HepG2 (cell line): Measurements from ENCODE around the gene BOLA2B. TPM values are rescaled to one million over a fixed set of nuclear protein-coding genes. Genes with fewer than 3 reads are reported as not detected.

Experiments used
- ATAC-seq: fragments of 200-7000 bp; cut with Tn5 transposase; 3 replicates; pipeline ENCODE4 v1.9.1; 2020; ENCODE audit warnings: mild to moderate bottlenecking, moderate library complexity
- BruUV-seq: library from RNA; stranded (reverse); fragments of 400-500 nt; replicated peaks from 2 replicates; lab custom pipeline; 2021; lab: Mats Ljungman, UMichigan
- CTCF ChIA-PET: fragments of 300-600 bp; formaldehyde crosslinking; extraction: SDS; loops from one replicate; lab custom pipeline; 2021; ENCODE audit warnings: low total read pairs, inconsistent platforms, low intra/inter-chr PET ratio; lab: Yijun Ruan, JAX
- POLR2A ChIA-PET: fragments of 350-600 bp; sonication (Branson Sonifier 250); formaldehyde crosslinking; loops from one replicate; lab custom pipeline; 2020; ENCODE audit warnings: antibody characterized with exemption, inconsistent platforms; lab: Yijun Ruan, JAX
- DNase-seq: peaks from one replicate; pipeline ENCODE4 v3.0.0-alpha.2; 2015; ENCODE audit warnings: low spot score
- FAIRE-seq: peaks from 3 replicates; lab custom pipeline; 2011; peaks lifted over from hg19 to GRCh38; lab: Jason Lieb, UNC
- H2AFZ ChIP-seq: one replicate; pipeline ENCODE4 v1.6.1; 2011; ENCODE audit warnings: low read length, inconsistent platforms
- H3K27ac ChIP-seq: fragments of 300-600 bp; 3 replicates; pipeline ENCODE4 v1.8.0; 2011; ENCODE audit warnings: mixed run types, mild to moderate bottlenecking, mixed read lengths, low read length, inconsistent platforms; ENCODE audit not compliant: insufficient read depth; ENCODE audit errors: extremely low read length
- H3K27me3 ChIP-seq, 2 experiments: fragments of 200-600 bp in 1 of 2; 2 replicates in 1 of 2; 3 replicates in 1 of 2; pipeline versions ENCODE4 v1.6.0 to v1.8.0; 2011; ENCODE audit warnings: low read length in 2 of 2, mild to moderate bottlenecking in 2 of 2, moderate library complexity in 2 of 2, inconsistent platforms in 1 of 2; ENCODE audit not compliant: insufficient read depth in 2 of 2, control insufficient read depth in 1 of 2
- H3K36me3 ChIP-seq, 2 experiments: fragments of 200-600 bp in 1 of 2; replicated peaks in 1 of 2; 2 replicates in 1 of 2; 3 replicates in 1 of 2; pipeline versions ENCODE4 v1.5.1 to v1.8.0; 2011; ENCODE audit warnings: low read length in 2 of 2, inconsistent platforms in 1 of 2; ENCODE audit not compliant: insufficient read depth in 2 of 2, control insufficient read depth in 1 of 2
- H3K4me1 ChIP-seq: 2 replicates; pipeline ENCODE4 v1.5.1; 2012; ENCODE audit warnings: low read length, inconsistent platforms; ENCODE audit not compliant: insufficient read depth
- H3K4me2 ChIP-seq: 2 replicates; pipeline ENCODE4 v1.6.0; 2011; ENCODE audit warnings: low read depth, low read length, inconsistent platforms
- H3K4me3 ChIP-seq, 3 experiments: fragments of 200-600 bp in 1 of 3; sonication (generic), shearing (Covaris generic) in 1 of 3; replicated peaks in 1 of 3; 2 replicates each; pipeline ENCODE4 v1.5.1; 2011 to 2016; ENCODE audit warnings: low read length in 3 of 3, inconsistent platforms in 2 of 3, low read depth in 2 of 3, mild to moderate bottlenecking in 2 of 3, control low read depth in 1 of 3, mixed read lengths in 1 of 3; ENCODE audit not compliant: insufficient read depth in 1 of 3
- H3K79me2 ChIP-seq: one replicate; pipeline ENCODE4 v1.6.1; 2011; ENCODE audit warnings: low read length, inconsistent platforms; ENCODE audit not compliant: insufficient read depth
- H3K9ac ChIP-seq: 2 replicates; pipeline ENCODE4 v1.6.0; 2011; ENCODE audit warnings: mild to moderate bottlenecking, low read depth, low read length, inconsistent platforms; ENCODE audit not compliant: insufficient read depth
- H3K9me3 ChIP-seq: 2 replicates; pipeline ENCODE4 v1.5.1; 2012; ENCODE audit warnings: mild to moderate bottlenecking, low read length
- H4K20me1 ChIP-seq: 2 replicates; pipeline ENCODE4 v1.6.0; 2011; ENCODE audit warnings: inconsistent platforms, mild to moderate bottlenecking, low read length, moderate library complexity; ENCODE audit not compliant: insufficient read depth
- SAP130 ChIP-seq: IDR thresholded peaks from 2 replicates; pipeline ENCODE4 v1.6.1; 2016; ENCODE audit warnings: low read depth
- SOX6 ChIP-seq, 2 experiments: fragments of 450-650 bp in 1 of 2; sonication (generic) in 1 of 2; formaldehyde crosslinking in 1 of 2; IDR thresholded peaks; 2 replicates each; pipeline versions ENCODE4 v1.4.0 to v1.6.1; 2017 to 2020; ENCODE audit warnings: antibody characterized with exemption in 1 of 2, mild to moderate bottlenecking in 1 of 2, missing genetic modification reagents in 1 of 2
- YEATS4 ChIP-seq: sonication (generic); formaldehyde crosslinking; IDR thresholded peaks from 2 replicates; pipeline ENCODE4 v1.4.0; 2020; ENCODE audit warnings: missing genetic modification reagents, borderline replicate concordance
- ZBTB3 ChIP-seq: sonication (generic); formaldehyde crosslinking; IDR thresholded peaks from 2 replicates; pipeline ENCODE4 v1.4.0; 2020; ENCODE audit warnings: low read depth, mild to moderate bottlenecking, moderate library complexity, missing genetic modification reagents, borderline replicate concordance
- ZBTB7B ChIP-seq: sonication (generic); formaldehyde crosslinking; IDR thresholded peaks from 2 replicates; pipeline ENCODE4 v1.4.0; 2020; ENCODE audit warnings: missing genetic modification reagents
- ZMYM2 ChIP-seq: sonication (generic); formaldehyde crosslinking; IDR thresholded peaks from 2 replicates; pipeline ENCODE4 v1.8.0; 2022; ENCODE audit warnings: mild to moderate bottlenecking, missing genetic modification reagents
- ZNF430 ChIP-seq: sonication (generic); formaldehyde crosslinking; IDR thresholded peaks from 2 replicates; pipeline ENCODE4 v1.9.0; 2021; ENCODE audit warnings: mild to moderate bottlenecking, missing genetic modification reagents
- ZNF567 ChIP-seq: sonication (generic); formaldehyde crosslinking; IDR thresholded peaks from 2 replicates; pipeline ENCODE4 v1.8.1; 2023; ENCODE audit warnings: mild to moderate bottlenecking, missing genetic modification reagents, borderline replicate concordance
- ZNF644 ChIP-seq: IDR thresholded peaks from 2 replicates; pipeline ENCODE4 v1.6.1; 2016; ENCODE audit warnings: low read depth
- ZNF652 ChIP-seq: IDR thresholded peaks from 2 replicates; pipeline ENCODE4 v1.6.1; 2016; ENCODE audit warnings: low read depth, borderline replicate concordance
- ZNF816 ChIP-seq: sonication (generic); formaldehyde crosslinking; IDR thresholded peaks from 2 replicates; pipeline ENCODE4 v1.8.0; 2022; ENCODE audit warnings: missing genetic modification reagents, mild to moderate bottlenecking, borderline replicate concordance
- WGBS: methylation state at CpG from one replicate; pipeline ENCODE4 v1.1.6; 2017; ENCODE audit warnings: low lambda C conversion rate; 5-methylcytosine and 5-hydroxymethylcytosine counted together
- in situ Hi-C: cut with HindIII; loops from 2 replicates; pipeline ENCODE4 v1.10.0; 2017; ENCODE audit warnings: low pct_unique_long_range_greater_than_20kb; ENCODE audit not compliant: extremely low pct_ligation_motif_present
- intact Hi-C: fragments of 100-400 bp; cut with micrococcal nuclease; formaldehyde crosslinking; loops from one replicate; pipeline ENCODE4 v1.10.0; 2022; ENCODE audit not compliant: unreplicated experiment
- polyA plus RNA-seq, 8 experiments: library from polyadenylated mRNA; depleted of rRNA in 3 of 8; stranded (reverse) in 7 of 8; unstranded in 1 of 8; fragments of >200 nt; fragmentation: Illumina TruSeq in 4 of 8; extraction: Trizol in 4 of 8; gene quantifications; 2 replicates each; pipeline versions ENCODE4 v1.2.1 to v1.2.3, GENCODE V29; 2011 to 2016; ENCODE audit warnings: low read depth in 4 of 8, missing spikeins in 1 of 8, mixed read lengths in 1 of 8; ENCODE audit not compliant: insufficient read depth in 1 of 8
- total RNA-seq, 5 experiments: library from RNA; depleted of rRNA; stranded (reverse); fragments of >200 nt; fragmentation: Illumina TruSeq; extraction: Trizol; gene quantifications; 2 replicates each; pipeline ENCODE4 v1.2.3, GENCODE V29; 2016; ENCODE audit warnings: low read depth in 1 of 5
- TF ChIP-seq, protein P1 (sequence below): sonication (generic); formaldehyde crosslinking; IDR thresholded peaks from 2 replicates; pipeline ENCODE4 v1.4.0; 2020; ENCODE audit warnings: low read depth, mild to moderate bottlenecking, missing genetic modification reagents
- TF ChIP-seq, protein P2 (sequence below): sonication (generic); formaldehyde crosslinking; IDR thresholded peaks from 2 replicates; pipeline ENCODE4 v1.4.0; 2020; ENCODE audit warnings: missing genetic modification reagents, borderline replicate concordance
- TF ChIP-seq, protein P3 (sequence below): sonication (generic); formaldehyde crosslinking; IDR thresholded peaks from 2 replicates; pipeline ENCODE4 v1.4.0; 2020; ENCODE audit warnings: missing genetic modification reagents, borderline replicate concordance

Gene BOLA2B
- total and polyA plus RNA-seq, 2 of the 13 experiments (the other 11 are each of a cell fraction or from before 2014, with no cell fraction given), result 63.8 to 295 TPM

DNA sequence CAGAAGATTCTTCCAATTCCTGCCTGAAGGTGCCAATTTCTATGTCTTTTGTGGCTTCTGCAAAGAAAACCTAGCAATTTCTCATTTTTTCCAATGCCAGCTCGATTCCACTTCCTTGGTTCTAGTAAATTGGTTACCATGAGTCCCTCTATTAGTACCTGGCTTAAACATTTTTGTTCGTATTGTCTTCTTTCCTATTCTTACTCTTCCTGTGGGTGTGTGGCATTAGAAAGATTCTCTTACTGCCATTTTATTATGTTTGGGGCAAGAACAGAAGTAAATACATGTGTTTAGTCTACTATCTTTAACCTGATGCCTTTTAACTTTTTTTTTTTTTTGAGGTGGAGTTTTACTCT lies 50.1 kb downstream of the BOLA2B start:
- ChIA-PET CTCF (no interaction called here), POLR2A (interaction anchor here (0.6 to 1.1 kb wide), 4 partner anchors 13 to 77 kb away, joined by 3 to 4 read pairs (median 3); partner anchors contain the start of gene CORO1A)
- ATAC-seq, result no peak
- Histone ChIP-seq H3K9me3 (no peaks in the 10 kb centered on the region), H4K20me1 (no peaks in the 10 kb centered on the region), H2AFZ (peak overlapping the region; percentile 75), H3K4me2 (peak overlapping the region; percentile 51), H3K4me1 (peaks cover 61% of the 10 kb centered on the region), H3K79me2 (no peaks in the 10 kb centered on the region), H3K27me3 (no peaks in the 10 kb centered on the region), H3K9ac (no peak overlapping the region), H3K36me3 (no peaks in the 10 kb centered on the region), H3K27ac (no peak overlapping the region), H3K4me3 (no peak overlapping the region; a peak in 1 of 6 replicates)
- WGBS, result 32% methylated on average over 2 of the region's 2 CpGs
- in situ Hi-C loops, result no loop called here
- FAIRE-seq, result no peak
- DNase-seq, result no peak
- BruUV-seq, result no TSS peak
- TF ChIP-seq YEATS4 (CRISPR knock-in tag) (no peak), SOX6 (IDR thresholded peaks at IDR 0.05) (no peak), SOX6 (CRISPR knock-in tag; IDR thresholded peaks at IDR 0.05) (peak; percentile 23; the same call in 1 of the 2 replicates), ZNF430 (0 out of 2 replicates have a peak, but pooled peaks have one; percentile 38), ZBTB3 (CRISPR knock-in tag) (0 out of 2 replicates have a peak, but pooled peaks have one; percentile 4), ZNF567 (0 out of 2 replicates have a peak, but pooled peaks have one; percentile 11), ZNF816 (CRISPR knock-in tag) (no peak), ZBTB7B (no peak), ZNF644 (CRISPR knock-in tag) (no peak), ZNF652 (no peak), SAP130 (peak; percentile 4; the same call in 1 of the 2 replicates), ZMYM2 (no peak)
- TF ChIP-seq, protein P1, sequence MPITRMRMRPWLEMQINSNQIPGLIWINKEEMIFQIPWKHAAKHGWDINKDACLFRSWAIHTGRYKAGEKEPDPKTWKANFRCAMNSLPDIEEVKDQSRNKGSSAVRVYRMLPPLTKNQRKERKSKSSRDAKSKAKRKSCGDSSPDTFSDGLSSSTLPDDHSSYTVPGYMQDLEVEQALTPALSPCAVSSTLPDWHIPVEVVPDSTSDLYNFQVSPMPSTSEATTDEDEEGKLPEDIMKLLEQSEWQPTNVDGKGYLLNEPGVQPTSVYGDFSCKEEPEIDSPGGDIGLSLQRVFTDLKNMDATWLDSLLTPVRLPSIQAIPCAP (CRISPR knock-in tag), result no peak
- TF ChIP-seq, protein P2, sequence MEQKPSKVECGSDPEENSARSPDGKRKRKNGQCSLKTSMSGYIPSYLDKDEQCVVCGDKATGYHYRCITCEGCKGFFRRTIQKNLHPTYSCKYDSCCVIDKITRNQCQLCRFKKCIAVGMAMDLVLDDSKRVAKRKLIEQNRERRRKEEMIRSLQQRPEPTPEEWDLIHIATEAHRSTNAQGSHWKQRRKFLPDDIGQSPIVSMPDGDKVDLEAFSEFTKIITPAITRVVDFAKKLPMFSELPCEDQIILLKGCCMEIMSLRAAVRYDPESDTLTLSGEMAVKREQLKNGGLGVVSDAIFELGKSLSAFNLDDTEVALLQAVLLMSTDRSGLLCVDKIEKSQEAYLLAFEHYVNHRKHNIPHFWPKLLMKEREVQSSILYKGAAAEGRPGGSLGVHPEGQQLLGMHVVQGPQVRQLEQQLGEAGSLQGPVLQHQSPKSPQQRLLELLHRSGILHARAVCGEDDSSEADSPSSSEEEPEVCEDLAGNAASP (CRISPR knock-in tag), result no peak
- TF ChIP-seq, protein P3, sequence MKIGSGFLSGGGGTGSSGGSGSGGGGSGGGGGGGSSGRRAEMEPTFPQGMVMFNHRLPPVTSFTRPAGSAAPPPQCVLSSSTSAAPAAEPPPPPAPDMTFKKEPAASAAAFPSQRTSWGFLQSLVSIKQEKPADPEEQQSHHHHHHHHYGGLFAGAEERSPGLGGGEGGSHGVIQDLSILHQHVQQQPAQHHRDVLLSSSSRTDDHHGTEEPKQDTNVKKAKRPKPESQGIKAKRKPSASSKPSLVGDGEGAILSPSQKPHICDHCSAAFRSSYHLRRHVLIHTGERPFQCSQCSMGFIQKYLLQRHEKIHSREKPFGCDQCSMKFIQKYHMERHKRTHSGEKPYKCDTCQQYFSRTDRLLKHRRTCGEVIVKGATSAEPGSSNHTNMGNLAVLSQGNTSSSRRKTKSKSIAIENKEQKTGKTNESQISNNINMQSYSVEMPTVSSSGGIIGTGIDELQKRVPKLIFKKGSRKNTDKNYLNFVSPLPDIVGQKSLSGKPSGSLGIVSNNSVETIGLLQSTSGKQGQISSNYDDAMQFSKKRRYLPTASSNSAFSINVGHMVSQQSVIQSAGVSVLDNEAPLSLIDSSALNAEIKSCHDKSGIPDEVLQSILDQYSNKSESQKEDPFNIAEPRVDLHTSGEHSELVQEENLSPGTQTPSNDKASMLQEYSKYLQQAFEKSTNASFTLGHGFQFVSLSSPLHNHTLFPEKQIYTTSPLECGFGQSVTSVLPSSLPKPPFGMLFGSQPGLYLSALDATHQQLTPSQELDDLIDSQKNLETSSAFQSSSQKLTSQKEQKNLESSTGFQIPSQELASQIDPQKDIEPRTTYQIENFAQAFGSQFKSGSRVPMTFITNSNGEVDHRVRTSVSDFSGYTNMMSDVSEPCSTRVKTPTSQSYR (CRISPR knock-in tag), result no peak
- intact Hi-C loops, result no loop called here
